Measurements from ENCODE around the gene OBI1. TPM values are rescaled to one million over a fixed set of nuclear protein-coding genes. Genes with fewer than 3 reads are reported as not detected.
A peak's percentile ranks its signal among the peaks of the same experiment; 100 is the strongest.

The OBI1 gene
- total RNA-seq, 1 donor from 2014 or later, result 10.0 TPM

DNA sequence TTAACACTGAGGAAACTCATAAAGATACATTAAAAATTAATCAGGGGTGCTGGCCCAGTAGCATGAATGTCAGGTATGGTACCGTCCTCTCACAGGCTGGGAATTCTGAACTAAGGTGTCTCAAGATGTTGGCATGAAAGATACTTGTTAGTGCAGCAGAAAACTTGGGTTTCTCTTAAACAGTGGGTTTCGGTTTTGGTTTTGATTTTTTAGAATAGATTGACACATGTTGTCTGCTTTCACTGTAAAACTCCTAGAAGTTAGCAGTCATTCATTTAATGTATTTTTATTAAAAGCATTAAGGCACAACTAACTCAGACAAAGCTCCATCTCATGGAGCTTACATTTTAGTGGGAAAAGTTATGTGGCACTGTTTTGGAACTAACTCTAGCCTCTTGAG lies 3.5 kb upstream of the OBI1 start:
- intact Hi-C loops (cut with micrococcal nuclease), result no loop called here
- no peaks in the 10 kb centered on the region for H3K9me3 ChIP-seq (replicated peaks)
- H3K27me3 ChIP-seq (ENCODE audit: low read depth), result peaks cover 4% of the 10 kb centered on the region
- H3K4me1 ChIP-seq, result peaks cover 33% of the 10 kb centered on the region
- DNase-seq, result no peak
- no peak overlapping the region for H3K27ac ChIP-seq (replicated peaks)
- no peak overlapping the region for H3K4me3 ChIP-seq
- H3K36me3 ChIP-seq, result no peaks in the 10 kb centered on the region
- TF ChIP-seq, protein P1, sequence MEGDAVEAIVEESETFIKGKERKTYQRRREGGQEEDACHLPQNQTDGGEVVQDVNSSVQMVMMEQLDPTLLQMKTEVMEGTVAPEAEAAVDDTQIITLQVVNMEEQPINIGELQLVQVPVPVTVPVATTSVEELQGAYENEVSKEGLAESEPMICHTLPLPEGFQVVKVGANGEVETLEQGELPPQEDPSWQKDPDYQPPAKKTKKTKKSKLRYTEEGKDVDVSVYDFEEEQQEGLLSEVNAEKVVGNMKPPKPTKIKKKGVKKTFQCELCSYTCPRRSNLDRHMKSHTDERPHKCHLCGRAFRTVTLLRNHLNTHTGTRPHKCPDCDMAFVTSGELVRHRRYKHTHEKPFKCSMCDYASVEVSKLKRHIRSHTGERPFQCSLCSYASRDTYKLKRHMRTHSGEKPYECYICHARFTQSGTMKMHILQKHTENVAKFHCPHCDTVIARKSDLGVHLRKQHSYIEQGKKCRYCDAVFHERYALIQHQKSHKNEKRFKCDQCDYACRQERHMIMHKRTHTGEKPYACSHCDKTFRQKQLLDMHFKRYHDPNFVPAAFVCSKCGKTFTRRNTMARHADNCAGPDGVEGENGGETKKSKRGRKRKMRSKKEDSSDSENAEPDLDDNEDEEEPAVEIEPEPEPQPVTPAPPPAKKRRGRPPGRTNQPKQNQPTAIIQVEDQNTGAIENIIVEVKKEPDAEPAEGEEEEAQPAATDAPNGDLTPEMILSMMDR (IDR thresholded peaks at IDR 0.05; ENCODE audit: borderline replicate concordance), result no peak

DNA sequence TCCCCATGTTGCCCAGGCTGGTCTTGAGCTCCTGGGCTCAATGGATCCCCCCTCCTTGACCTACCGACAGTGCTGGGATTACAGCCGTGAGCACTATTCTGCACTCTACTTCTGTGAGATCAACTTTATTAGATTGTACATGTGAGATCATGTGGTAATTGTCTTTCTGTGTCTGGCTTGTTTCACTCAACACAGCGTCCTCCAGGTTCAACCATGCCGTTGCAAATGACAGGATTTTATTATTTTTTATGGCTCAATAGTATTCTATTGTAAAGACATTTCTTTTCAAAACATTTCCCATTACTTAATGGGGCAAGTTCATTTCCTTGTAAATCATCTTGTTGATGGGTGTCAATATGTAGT lies 1.5 kb upstream of the OBI1 start:
- intact Hi-C loops (cut with micrococcal nuclease), result no loop called here
- TF ChIP-seq, protein P1 (IDR thresholded peaks at IDR 0.05; ENCODE audit: borderline replicate concordance), result no peak

DNA sequence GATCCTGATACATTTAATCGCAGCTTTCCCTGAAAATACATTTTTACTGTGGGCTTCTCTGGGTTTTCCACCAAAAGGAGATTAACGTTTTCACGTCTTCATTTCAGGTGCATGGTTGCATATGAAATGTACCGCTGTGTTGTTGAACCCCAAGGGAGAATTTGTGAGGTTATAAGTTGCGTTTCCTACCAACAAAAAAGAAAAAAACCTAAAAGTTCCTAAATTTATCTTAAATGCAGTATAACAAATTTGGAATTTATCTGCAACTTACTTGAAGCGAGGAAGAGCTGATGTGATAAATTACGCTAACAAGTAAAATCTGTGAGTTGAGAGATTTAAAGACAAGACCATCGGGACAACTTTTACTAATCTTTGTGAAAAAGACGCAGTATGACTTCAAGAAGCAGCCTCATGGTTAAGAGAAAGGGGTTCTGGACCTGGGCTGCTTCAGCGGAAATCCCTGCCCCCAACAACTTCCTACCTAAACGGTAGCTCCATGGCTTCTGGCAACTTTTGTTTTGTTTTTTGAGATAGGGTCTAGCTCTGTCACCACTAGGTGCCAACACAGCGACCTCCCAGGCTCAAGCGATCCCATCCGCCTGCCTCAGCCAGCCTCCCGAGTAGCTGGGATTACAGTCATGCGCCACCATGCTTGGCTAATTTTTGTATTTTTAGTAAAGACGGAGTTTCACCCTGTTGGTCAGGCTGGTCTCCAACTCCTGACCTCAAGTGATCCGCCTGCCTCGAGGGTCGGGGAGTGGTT lies 958 bp upstream of the OBI1 start:
- TF ChIP-seq, protein P1 (IDR thresholded peaks at IDR 0.05; ENCODE audit: borderline replicate concordance), result no peak
- Histone ChIP-seq H3K27ac (replicated peaks) (peak overlapping the region; percentile 79), H3K36me3 (no peaks in the 10 kb centered on the region), H3K9me3 (replicated peaks) (no peaks in the 10 kb centered on the region), H3K4me3 (peak overlapping the region; percentile 98), H3K27me3 (ENCODE audit: low read depth) (peaks cover 4% of the 10 kb centered on the region), H3K4me1 (peaks cover 50% of the 10 kb centered on the region)
- no peak for DNase-seq
- intact Hi-C loops (cut with micrococcal nuclease), result no loop called here

More for the DNA sequence above, 1.5 kb upstream of the OBI1 start:
- Histone ChIP-seq H3K27me3 (ENCODE audit: low read depth) (peaks cover 4% of the 10 kb centered on the region), H3K4me3 (peak overlapping the region; percentile 98), H3K36me3 (no peaks in the 10 kb centered on the region), H3K27ac (replicated peaks) (peak overlapping the region; percentile 27), H3K4me1 (peaks cover 44% of the 10 kb centered on the region), H3K9me3 (replicated peaks) (no peaks in the 10 kb centered on the region)
- DNase-seq, result no peak

DNA sequence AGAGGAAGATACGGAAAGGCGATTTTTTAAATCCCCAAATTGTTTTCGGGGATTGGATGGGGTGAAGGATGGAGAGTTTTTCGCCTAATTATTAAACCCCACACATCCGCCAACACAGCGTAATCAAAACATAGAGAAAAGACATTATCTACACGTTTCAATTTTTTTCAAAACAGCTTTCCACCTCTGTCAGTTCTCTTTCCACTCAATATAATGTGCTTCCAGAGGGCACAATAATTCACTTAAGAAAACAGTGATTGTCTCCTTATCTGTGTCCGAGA lies 435 bp upstream of the OBI1 start:
- no peaks in the 10 kb centered on the region for H3K36me3 ChIP-seq
- H3K4me1 ChIP-seq, result peaks cover 54% of the 10 kb centered on the region
- intact Hi-C loops (cut with micrococcal nuclease), result no loop called here
- H3K4me3 ChIP-seq, result peak overlapping the region; percentile 98
- no peak for DNase-seq
- no peaks in the 10 kb centered on the region for H3K9me3 ChIP-seq (replicated peaks)
- TF ChIP-seq, protein P1 (IDR thresholded peaks at IDR 0.05; ENCODE audit: borderline replicate concordance), result no peak
- peak overlapping the region; percentile 79 for H3K27ac ChIP-seq (replicated peaks)
- peaks cover 3% of the 10 kb centered on the region for H3K27me3 ChIP-seq (ENCODE audit: low read depth)

DNA sequence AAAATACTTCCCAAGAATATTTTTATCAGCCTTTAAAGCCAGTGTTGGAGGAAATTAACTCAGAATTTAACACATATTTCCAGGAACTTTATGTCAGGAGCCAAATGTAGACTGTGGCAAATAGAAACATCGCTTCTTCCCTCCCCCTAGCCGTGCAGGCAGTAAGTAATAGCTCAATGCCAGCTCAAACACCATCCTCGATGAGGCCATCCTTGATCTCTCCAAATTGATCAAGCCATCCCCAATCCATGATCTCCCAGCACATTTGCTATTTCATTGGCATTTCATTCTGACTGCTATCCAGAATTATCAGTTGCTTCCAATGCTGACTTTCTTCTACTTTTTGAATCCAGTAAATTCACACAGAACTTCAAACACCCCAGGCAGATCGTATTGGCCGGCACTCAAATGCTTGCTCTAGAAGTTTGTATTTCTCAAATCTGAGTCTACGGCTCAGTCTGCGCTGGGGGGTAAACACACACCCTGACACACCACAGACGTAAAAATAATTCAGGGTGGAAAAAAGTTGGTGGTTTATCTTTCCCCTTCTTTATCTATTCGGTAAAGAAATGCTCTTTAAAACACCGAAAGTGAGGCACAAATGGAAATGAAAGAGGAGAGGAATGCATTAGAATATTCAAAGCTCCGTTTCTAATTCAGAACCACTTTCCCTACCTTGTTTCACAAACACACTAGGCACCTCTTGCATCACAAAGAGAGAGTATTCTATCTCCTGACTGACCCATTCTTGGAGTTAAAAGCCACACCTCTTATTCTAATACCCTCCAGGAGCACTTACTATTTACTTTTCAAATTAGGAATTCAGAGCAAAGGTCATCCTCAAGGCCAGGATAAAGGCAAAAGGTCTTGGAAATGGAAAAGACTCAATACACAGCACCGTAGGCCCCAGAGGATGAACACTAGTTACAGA lies 991 bp downstream of the OBI1 start:
- H3K27ac ChIP-seq (replicated peaks), result peak overlapping the region; percentile 79
- intact Hi-C loops (cut with micrococcal nuclease), result no loop called here

More for the DNA sequence above, 991 bp downstream of the OBI1 start:
- H3K9me3 ChIP-seq (replicated peaks), result no peaks in the 10 kb centered on the region
- no peaks in the 10 kb centered on the region for H3K36me3 ChIP-seq
- TF ChIP-seq, protein P1 (IDR thresholded peaks at IDR 0.05; ENCODE audit: borderline replicate concordance), result no peak
- no peaks in the 10 kb centered on the region for H3K27me3 ChIP-seq (ENCODE audit: low read depth)
- peaks cover 65% of the 10 kb centered on the region for H3K4me1 ChIP-seq
- no peak for DNase-seq
- H3K4me3 ChIP-seq, result peak overlapping the region; percentile 98

All from left ventricle myocardium inferior (tissue), 1 donor.